Breast epithelium (tissue), 4 donors: Measurements from ENCODE around the gene OR13C2. TPM values are rescaled to one million over a fixed set of nuclear protein-coding genes. Genes with fewer than 3 reads are reported as not detected.
"Not testable (repeated sequence)": the region's sequence is repeated elsewhere in the genome, so short reads cannot be mapped to it uniquely, and the experiment has no call there.

Source experiments
- DNase-seq, 2 donors: peaks; one replicate each; pipeline ENCODE4 v3.0.0-alpha.2; 2019; ENCODE audit warnings: low spot score in 2 of 2
- H3K27ac ChIP-seq, 2 donors: fragments of 200-600 bp; sonication (generic) in 1 of 2; one replicate each; pipeline ENCODE4 v1.5.1; 2016 to 2019; ENCODE audit warnings: mild to moderate bottlenecking in 1 of 2
- H3K27me3 ChIP-seq, 2 donors: fragments of 200-600 bp; sonication (generic) in 1 of 2; one replicate each; pipeline versions ENCODE4 v1.5.1 to v1.6.0; 2017 to 2019; ENCODE audit warnings: control low read depth in 1 of 2, mild to moderate bottlenecking in 1 of 2
- H3K36me3 ChIP-seq: fragments of 200-600 bp; one replicate; pipeline ENCODE4 v1.5.1; 2019
- H3K4me1 ChIP-seq, 2 donors: fragments of 200-600 bp; sonication (generic); one replicate each; pipeline ENCODE4 v1.5.1; 2016 to 2019; ENCODE audit warnings: control low read depth in 1 of 2
- H3K4me3 ChIP-seq, 3 donors: fragments of 200-600 bp; sonication (generic); 1 replicate in 2 of 3; 2 replicates in 1 of 3; pipeline ENCODE4 v1.5.1; 2016 to 2019; ENCODE audit warnings: mild to moderate bottlenecking in 3 of 3, moderate library complexity in 2 of 3
- H3K9me3 ChIP-seq, 2 donors: fragments of 200-600 bp; sonication (generic) in 1 of 2; one replicate each; pipeline ENCODE4 v1.5.1; 2016 to 2019; ENCODE audit warnings: control low read depth in 1 of 2
- POLR2A ChIP-seq: fragments of 450-650 bp; IDR thresholded peaks from one replicate; pipeline ENCODE4 v1.6.1; 2016; ENCODE audit warnings: antibody characterized with exemption, mild to moderate bottlenecking, moderate library complexity
- POLR2AphosphoS5 ChIP-seq, 3 donors: sonication (generic); formaldehyde crosslinking; IDR thresholded peaks; one replicate each; pipeline ENCODE4 v1.6.1; 2017; ENCODE audit warnings: antibody characterized with exemption in 3 of 3
- intact Hi-C: fragments of 100-400 bp; cut with DNase I; formaldehyde crosslinking; loops from one replicate; pipeline ENCODE4 v1.15.1; 2023; ENCODE audit warnings: low total_unique reads
- total RNA-seq, 3 donors: library from RNA; depleted of rRNA; stranded (reverse); fragments of >200 nt; gene quantifications; one replicate each; pipeline ENCODE4 v1.1.0, GENCODE V29; 2016
- TF ChIP-seq, protein P1 (sequence below), 3 donors: fragments of 450-650 bp; IDR thresholded peaks; one replicate each; pipeline ENCODE4 v1.5.1; 2016 to 2017; ENCODE audit warnings: antibody characterized with exemption in 3 of 3, mild to moderate bottlenecking in 3 of 3, moderate library complexity in 3 of 3

Gene OR13C2
- total RNA-seq, 3 donors from 2014 or later = not detected

DNA sequence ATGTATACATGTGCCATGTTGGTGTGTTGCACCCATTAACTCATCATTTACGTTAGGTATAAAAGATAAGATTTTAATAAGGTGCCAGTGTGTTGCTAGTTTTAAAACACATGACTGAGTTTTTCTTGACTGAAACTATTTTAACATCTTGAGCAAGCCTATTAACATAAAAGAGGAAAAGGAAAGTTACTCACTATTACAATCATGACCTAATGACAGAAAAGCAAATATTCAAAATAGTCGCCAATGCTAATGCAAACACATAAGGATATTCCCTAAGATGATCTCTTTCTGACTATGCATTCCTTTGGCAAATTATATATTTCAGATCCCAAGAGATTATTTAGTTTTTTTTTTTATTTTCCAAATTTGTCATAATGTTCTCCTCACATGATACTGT is 5.8 kb upstream of the OR13C2 start:
- Histone ChIP-seq H3K36me3 (no peaks in the 10 kb centered on the region), H3K9me3 (no peaks in the 10 kb centered on the region), H3K4me3 (no peak overlapping the region), H3K27ac (no peak overlapping the region), H3K27me3 (no peaks in the 10 kb centered on the region), H3K4me1 (no peaks in the 10 kb centered on the region)
- DNase-seq = no peak
- intact Hi-C loops = no loop called here
- TF ChIP-seq POLR2AphosphoS5 (IDR thresholded peaks at IDR 0.05) (no peak), POLR2A (no peak)
- TF ChIP-seq, protein P1, sequence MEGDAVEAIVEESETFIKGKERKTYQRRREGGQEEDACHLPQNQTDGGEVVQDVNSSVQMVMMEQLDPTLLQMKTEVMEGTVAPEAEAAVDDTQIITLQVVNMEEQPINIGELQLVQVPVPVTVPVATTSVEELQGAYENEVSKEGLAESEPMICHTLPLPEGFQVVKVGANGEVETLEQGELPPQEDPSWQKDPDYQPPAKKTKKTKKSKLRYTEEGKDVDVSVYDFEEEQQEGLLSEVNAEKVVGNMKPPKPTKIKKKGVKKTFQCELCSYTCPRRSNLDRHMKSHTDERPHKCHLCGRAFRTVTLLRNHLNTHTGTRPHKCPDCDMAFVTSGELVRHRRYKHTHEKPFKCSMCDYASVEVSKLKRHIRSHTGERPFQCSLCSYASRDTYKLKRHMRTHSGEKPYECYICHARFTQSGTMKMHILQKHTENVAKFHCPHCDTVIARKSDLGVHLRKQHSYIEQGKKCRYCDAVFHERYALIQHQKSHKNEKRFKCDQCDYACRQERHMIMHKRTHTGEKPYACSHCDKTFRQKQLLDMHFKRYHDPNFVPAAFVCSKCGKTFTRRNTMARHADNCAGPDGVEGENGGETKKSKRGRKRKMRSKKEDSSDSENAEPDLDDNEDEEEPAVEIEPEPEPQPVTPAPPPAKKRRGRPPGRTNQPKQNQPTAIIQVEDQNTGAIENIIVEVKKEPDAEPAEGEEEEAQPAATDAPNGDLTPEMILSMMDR (IDR thresholded peaks at IDR 0.05) = no peak

DNA sequence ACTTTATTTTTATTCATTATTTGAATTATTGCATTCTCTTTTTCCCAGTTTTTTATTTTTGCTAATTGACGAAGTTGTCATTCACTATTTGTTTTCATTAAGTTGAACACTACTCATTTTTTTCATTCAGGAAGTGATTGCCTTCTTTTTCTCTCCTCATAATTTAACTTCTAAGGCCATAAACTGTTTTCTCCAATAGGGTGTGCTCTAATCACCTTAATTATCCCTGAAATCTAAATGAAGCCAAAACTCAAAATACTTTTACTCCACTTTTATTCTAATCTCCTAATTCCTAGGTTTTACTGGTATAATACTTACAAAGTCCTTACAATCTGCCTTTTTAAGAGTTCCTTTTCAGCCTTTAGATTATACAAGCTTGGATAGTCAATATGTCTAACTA is 2.9 kb upstream of the OR13C2 start:
- Histone ChIP-seq H3K27me3 (no peaks in the 10 kb centered on the region), H3K9me3 (no peaks in the 10 kb centered on the region), H3K4me1 (no peaks in the 10 kb centered on the region), H3K27ac (no peak overlapping the region), H3K4me3 (no peak overlapping the region), H3K36me3 (no peaks in the 10 kb centered on the region)
- no peak for DNase-seq
- TF ChIP-seq POLR2A (no peak), POLR2AphosphoS5 (IDR thresholded peaks at IDR 0.05) (no peak)
- TF ChIP-seq, protein P1 (IDR thresholded peaks at IDR 0.05) = no peak
- intact Hi-C loops = no loop called here

DNA sequence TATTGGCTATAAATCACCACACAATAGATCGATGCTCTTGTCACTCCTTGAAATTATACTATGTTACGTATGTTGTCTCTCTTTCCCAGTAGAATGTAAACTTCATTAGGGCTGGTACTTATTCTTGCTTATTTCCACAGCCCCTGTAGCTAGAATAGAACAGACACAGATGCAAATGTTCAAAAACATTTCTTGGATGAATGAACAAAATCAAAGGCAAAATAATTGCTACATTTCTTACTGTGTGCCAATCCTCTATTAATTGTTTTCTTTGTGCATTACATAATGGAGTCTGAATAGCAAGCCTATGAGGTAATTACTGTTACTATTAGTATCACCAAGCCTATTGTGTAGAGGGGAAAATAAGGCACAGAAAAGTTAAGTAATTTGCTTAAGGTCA is 725 bp upstream of the OR13C2 start:
- no peak for DNase-seq
- intact Hi-C loops = no loop called here
- TF ChIP-seq, protein P1 (IDR thresholded peaks at IDR 0.05) = no peak
- TF ChIP-seq POLR2A (no peak), POLR2AphosphoS5 (IDR thresholded peaks at IDR 0.05) (no peak)
- Histone ChIP-seq H3K4me3 (no peak overlapping the region), H3K9me3 (no peaks in the 10 kb centered on the region), H3K27ac (no peak overlapping the region), H3K36me3 (no peaks in the 10 kb centered on the region), H3K27me3 (no peaks in the 10 kb centered on the region), H3K4me1 (no peaks in the 10 kb centered on the region)

DNA sequence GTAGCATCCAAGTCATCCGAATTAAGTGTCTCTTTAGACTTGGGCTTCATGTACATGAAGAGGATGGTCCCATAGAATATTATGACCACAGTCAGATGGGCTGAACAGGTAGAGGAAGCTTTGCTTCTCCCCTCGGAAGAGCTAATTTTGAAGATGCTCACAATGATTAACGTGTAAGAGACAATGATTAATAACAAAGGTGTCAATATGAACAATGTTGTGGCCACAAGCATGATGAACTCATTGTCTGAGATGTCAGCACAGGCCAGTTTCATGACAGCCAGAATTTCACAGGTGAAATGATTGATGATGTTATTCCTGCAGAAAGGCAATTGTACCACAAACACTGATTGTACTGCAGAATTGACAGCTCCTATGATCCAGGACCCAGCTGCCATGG is 626 bp downstream of the OR13C2 start:
- no peak overlapping the region for H3K27ac ChIP-seq
- intact Hi-C loops = no loop called here
- DNase-seq = no peak
- H3K9me3 ChIP-seq = no peaks in the 10 kb centered on the region
- no peaks in the 10 kb centered on the region for H3K36me3 ChIP-seq
- H3K4me3 ChIP-seq = no peak overlapping the region
- no peaks in the 10 kb centered on the region for H3K4me1 ChIP-seq
- TF ChIP-seq POLR2A (no peak), POLR2AphosphoS5 (IDR thresholded peaks at IDR 0.05) (no peak)
- TF ChIP-seq, protein P1 (IDR thresholded peaks at IDR 0.05) = no peak
- H3K27me3 ChIP-seq = no peaks in the 10 kb centered on the region

DNA sequence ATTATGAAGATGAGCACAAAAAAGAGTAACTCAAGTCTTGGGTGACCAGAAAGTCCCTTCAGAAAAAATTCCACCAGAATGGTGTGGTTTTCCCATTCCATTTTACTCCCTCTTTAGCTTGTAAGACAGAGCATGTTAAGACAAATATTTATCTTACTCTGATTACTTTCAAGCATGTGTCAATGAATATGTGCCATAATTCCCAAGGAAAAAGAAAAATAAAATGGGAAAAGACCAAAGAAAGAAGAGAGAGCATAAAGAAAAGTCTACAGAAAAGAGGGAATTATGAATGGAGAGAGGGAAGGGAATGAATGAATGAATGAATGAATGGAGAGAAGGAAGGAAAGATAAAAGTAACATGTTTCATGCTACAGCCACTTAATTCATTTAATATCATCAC is 6.1 kb downstream of the OR13C2 start, which contains the start of gene OR13C5:
OR13C5 (minus strand) TSS at position 101 of the 400 bp plus-strand sequence; CDS start at position 101, 0 bp downstream.
- H3K36me3 ChIP-seq, intact Hi-C loops, H3K4me1 ChIP-seq, H3K4me3 ChIP-seq, H3K27ac ChIP-seq, DNase-seq, H3K9me3 ChIP-seq, H3K27me3 ChIP-seq: not testable (repeated sequence)

DNA sequence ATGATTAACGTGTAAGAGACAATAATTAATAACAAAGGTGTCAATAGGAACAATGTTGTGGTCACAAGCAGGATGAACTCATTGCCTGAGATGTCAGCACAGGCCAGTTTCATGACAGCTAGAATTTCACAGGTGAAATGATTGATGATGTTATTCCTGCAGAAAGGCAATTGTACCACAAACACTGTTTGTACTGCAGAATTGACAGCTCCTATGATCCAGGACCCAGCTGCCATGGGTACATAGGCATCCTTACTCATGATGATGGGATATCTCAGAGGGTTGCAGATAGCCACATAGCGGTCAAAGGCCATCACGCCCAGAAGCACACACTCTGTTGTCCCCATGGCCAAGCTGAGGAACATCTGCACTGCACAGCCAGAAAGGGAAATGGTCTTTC is 6.7 kb downstream of the OR13C2 start:
- H3K27me3 ChIP-seq, H3K27ac ChIP-seq, H3K9me3 ChIP-seq, H3K4me1 ChIP-seq, H3K4me3 ChIP-seq, H3K36me3 ChIP-seq, DNase-seq, intact Hi-C loops: not testable (repeated sequence)
